A549 (cell line): Measurements from ENCODE around the gene RIMBP2. TPM values are rescaled to one million over a fixed set of nuclear protein-coding genes. Genes with fewer than 3 reads are reported as not detected.

Experiments
- ATAC-seq, 2 experiments: fragments of 200-7000 bp in 1 of 2; fragments of >200 bp in 1 of 2; cut with Nextera tagmentation in 1 of 2; cut with Tn5 transposase in 1 of 2; 3 replicates each; pipeline versions ENCODE4 v1.8.0 to v1.9.1; 2018 to 2020; ENCODE audit warnings: mild to moderate bottlenecking in 1 of 2, moderate library complexity in 1 of 2
- CTCF ChIA-PET: fragments of 300-600 bp; sonication (Branson Sonifier 250); formaldehyde crosslinking; extraction: SDS; loops from one replicate; lab custom pipeline; 2021; ENCODE audit warnings: antibody characterized with exemption, inconsistent platforms; lab: Yijun Ruan, JAX
- POLR2A ChIA-PET: fragments of 350-600 bp; formaldehyde crosslinking; extraction: SDS; loops from one replicate; lab custom pipeline; 2021; ENCODE audit warnings: antibody characterized with exemption, inconsistent platforms; lab: Yijun Ruan, JAX
- DNase-seq, 2 experiments: peaks; one replicate each; pipeline versions ENCODE4 v3.0.0 to v3.0.0-alpha.2; 2011 to 2016; ENCODE audit warnings: low read depth in 1 of 2, low spot score in 1 of 2
- FAIRE-seq: peaks from 2 replicates; lab custom pipeline; 2011; peaks lifted over from hg19 to GRCh38; lab: Jason Lieb, UNC
- H3K27ac ChIP-seq, 2 experiments: fragments of >200 bp; sonication (Bioruptor Twin); formaldehyde crosslinking; 3 replicates each; pipeline ENCODE4 v1.5.1; 2016 to 2017
- H3K4me1 ChIP-seq: fragments of >200 bp; sonication (Bioruptor Twin); formaldehyde crosslinking; 3 replicates; pipeline ENCODE4 v1.6.1; 2016
- H3K4me2 ChIP-seq: fragments of >200 bp; sonication (Bioruptor Twin); formaldehyde crosslinking; 3 replicates; pipeline ENCODE4 v1.6.1; 2016
- H3K4me3 ChIP-seq: fragments of >200 bp; sonication (Bioruptor Twin); formaldehyde crosslinking; 3 replicates; pipeline ENCODE4 v1.5.1; 2016
- H3K9me3 ChIP-seq: fragments of >200 bp; sonication (Bioruptor Twin); formaldehyde crosslinking; 3 replicates; pipeline ENCODE4 v1.6.1; 2016
- BHLHE40 ChIP-seq: IDR thresholded peaks from 2 replicates; pipeline ENCODE4 v1.6.1; 2012; ENCODE audit warnings: low read depth, low read length, inconsistent platforms
- CEBPB ChIP-seq, 2 experiments: fragments of >200 bp in 1 of 2; sonication (Bioruptor Twin) in 1 of 2; formaldehyde crosslinking in 1 of 2; IDR thresholded peaks; 2 replicates each; pipeline ENCODE4 v1.6.1; 2012 to 2016
- CHD2 ChIP-seq: fragments of 150-350 bp; IDR thresholded peaks from 2 replicates; pipeline ENCODE4 v1.6.1; 2014; ENCODE audit warnings: low read length; ENCODE audit not compliant: partially characterized antibody
- ESRRA ChIP-seq: fragments of 150-350 bp; IDR thresholded peaks from 2 replicates; pipeline ENCODE4 v1.6.1; 2014; ENCODE audit warnings: mild to moderate bottlenecking, low read length, borderline replicate concordance
- FOSB ChIP-seq: fragments of 250-450 bp; sonication (Bioruptor Pico); IDR thresholded peaks from 2 replicates; pipeline ENCODE4 v1.5.0; 2020; ENCODE audit warnings: mild to moderate bottlenecking, moderate library complexity
- FOSL2 ChIP-seq, 2 experiments: fragments of 450-650 bp in 1 of 2; fragments of >200 bp in 1 of 2; sonication (Bioruptor Twin) in 1 of 2; formaldehyde crosslinking; IDR thresholded peaks; 2 replicates each; pipeline versions ENCODE4 v1.5.0 to v1.6.1; 2016 to 2020; ENCODE audit warnings: mild to moderate bottlenecking in 1 of 2, moderate library complexity in 1 of 2
- GATA3 ChIP-seq: IDR thresholded peaks from 2 replicates; pipeline ENCODE4 v1.6.1; 2012; ENCODE audit warnings: borderline replicate concordance
- JUNB ChIP-seq: fragments of >200 bp; sonication (Bioruptor Twin); formaldehyde crosslinking; IDR thresholded peaks from 2 replicates; pipeline ENCODE4 v1.6.1; 2016
- MAZ ChIP-seq: fragments of 150-350 bp; IDR thresholded peaks from 2 replicates; pipeline ENCODE4 v1.6.1; 2014; ENCODE audit warnings: antibody characterized with exemption, low read depth, low read length, borderline replicate concordance
- NPAS2 ChIP-seq: fragments of 250-450 bp; sonication (Bioruptor Pico); IDR thresholded peaks from 2 replicates; pipeline ENCODE4 v1.8.0; 2022; ENCODE audit warnings: mild to moderate bottlenecking, moderate library complexity, borderline replicate concordance
- NR3C1 ChIP-seq: fragments of >200 bp; sonication (Bioruptor Twin); formaldehyde crosslinking; IDR thresholded peaks from 3 replicates; pipeline ENCODE4 v1.6.1; 2017
- POLR2A ChIP-seq: IDR thresholded peaks from 2 replicates; pipeline ENCODE4 v1.6.1; 2012; ENCODE audit warnings: mild to moderate bottlenecking, low read length
- RARB ChIP-seq: fragments of 250-450 bp; sonication (Bioruptor Pico); IDR thresholded peaks from 2 replicates; pipeline ENCODE4 v1.8.0; 2021; ENCODE audit warnings: mild to moderate bottlenecking, moderate library complexity
- RNF2 ChIP-seq: fragments of 200-600 bp; sonication (generic); IDR thresholded peaks from 2 replicates; pipeline ENCODE4 v1.6.1; 2016; ENCODE audit warnings: low read depth, mild to moderate bottlenecking, antibody characterized with exemption, moderate library complexity, borderline replicate concordance
- SREBF2 ChIP-seq: fragments of 450-650 bp; IDR thresholded peaks from 2 replicates; pipeline ENCODE4 v1.6.1; 2014; ENCODE audit warnings: mild to moderate bottlenecking, moderate library complexity
- TFCP2L1 ChIP-seq: fragments of 250-450 bp; sonication (Bioruptor Pico); IDR thresholded peaks from 2 replicates; pipeline ENCODE4 v1.5.0; 2021; ENCODE audit warnings: mild to moderate bottlenecking
- TP53 ChIP-seq: fragments of 250-450 bp; sonication (Bioruptor Pico); IDR thresholded peaks from 2 replicates; pipeline ENCODE4 v1.5.0; 2021; ENCODE audit warnings: mild to moderate bottlenecking, moderate library complexity
- ZNF302 ChIP-seq: fragments of 250-450 bp; sonication (Bioruptor Pico); IDR thresholded peaks from 2 replicates; pipeline ENCODE4 v1.9.0; 2021; ENCODE audit warnings: inconsistent platforms, mild to moderate bottlenecking, moderate library complexity
- ZSCAN20 ChIP-seq: fragments of 250-450 bp; sonication (Bioruptor Pico); IDR thresholded peaks from 2 replicates; pipeline ENCODE4 v1.8.0; 2022; ENCODE audit warnings: mild to moderate bottlenecking, moderate library complexity
- WGBS: methylation state at CpG from one replicate; pipeline ENCODE4 v1.1.6; 2017; ENCODE audit errors: missing lambda C conversion rate; 5-methylcytosine and 5-hydroxymethylcytosine counted together
- polyA plus RNA-seq, 4 experiments: library from polyadenylated mRNA; depleted of rRNA in 3 of 4; stranded (reverse); fragments of >200 nt; fragmentation: RNase III in 1 of 4; extraction: RNeasy Plus Mini Kit Qiagen cat#74134 plus additional on column Dnase treatment in 1 of 4; gene quantifications; 2 replicates in 3 of 4; 3 replicates in 1 of 4; pipeline ENCODE4 v1.2.3, GENCODE V29; 2011 to 2017
- TF ChIP-seq, protein P1 (sequence below): fragments of 200-600 bp; sonication (generic); IDR thresholded peaks from 2 replicates; pipeline ENCODE4 v1.6.1; 2016; ENCODE audit warnings: antibody characterized with exemption, mild to moderate bottlenecking, moderate library complexity
- TF ChIP-seq, protein P2 (sequence below): fragments of 150-350 bp; IDR thresholded peaks from 2 replicates; pipeline ENCODE4 v1.6.1; 2014; ENCODE audit warnings: low read depth, mild to moderate bottlenecking, low read length
- TF ChIP-seq, protein P3 (sequence below): fragments of 250-450 bp; sonication (Bioruptor Pico); IDR thresholded peaks from 2 replicates; pipeline ENCODE4 v1.5.0; 2020; ENCODE audit warnings: low read depth, mild to moderate bottlenecking, moderate library complexity

Gene RIMBP2
- polyA plus RNA-seq, 2 of the 4 experiments (the other 2 are of a cell fraction) = not detected

DNA sequence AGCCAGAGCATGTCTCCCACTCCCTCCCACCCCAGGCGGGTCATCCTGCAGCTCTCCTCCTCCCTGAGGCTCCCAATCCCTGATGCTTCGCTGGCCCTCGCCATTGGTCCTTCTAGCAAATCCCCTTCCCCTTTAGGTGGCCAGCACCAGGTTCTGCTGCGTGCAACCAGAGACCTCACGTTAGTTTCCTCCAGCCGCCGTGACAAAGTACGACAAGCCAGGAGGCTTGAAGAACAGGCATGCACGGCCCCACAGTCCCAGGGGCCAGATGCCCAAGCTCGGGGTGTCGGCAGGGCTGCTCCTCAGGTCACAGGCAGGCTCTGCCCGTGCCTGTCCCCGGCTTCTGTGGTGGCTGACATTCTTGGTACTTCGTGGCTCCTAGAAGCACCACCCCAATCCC, 95.8 kb downstream of the RIMBP2 start:
- FAIRE-seq = no peak
- WGBS = 19% methylated on average over 13 of the region's 14 CpGs
- Histone ChIP-seq H3K4me3 (no peak overlapping the region), H3K4me1 (no peaks in the 10 kb centered on the region), H3K27ac (no peak overlapping the region), H3K9me3 (no peaks in the 10 kb centered on the region), H3K4me2 (no peak overlapping the region)
- ATAC-seq = no peak
- no peak for TF ChIP-seq CHD2
- CTCF ChIA-PET = no interaction called here
- POLR2A ChIA-PET = no interaction called here
- no peak for DNase-seq

DNA sequence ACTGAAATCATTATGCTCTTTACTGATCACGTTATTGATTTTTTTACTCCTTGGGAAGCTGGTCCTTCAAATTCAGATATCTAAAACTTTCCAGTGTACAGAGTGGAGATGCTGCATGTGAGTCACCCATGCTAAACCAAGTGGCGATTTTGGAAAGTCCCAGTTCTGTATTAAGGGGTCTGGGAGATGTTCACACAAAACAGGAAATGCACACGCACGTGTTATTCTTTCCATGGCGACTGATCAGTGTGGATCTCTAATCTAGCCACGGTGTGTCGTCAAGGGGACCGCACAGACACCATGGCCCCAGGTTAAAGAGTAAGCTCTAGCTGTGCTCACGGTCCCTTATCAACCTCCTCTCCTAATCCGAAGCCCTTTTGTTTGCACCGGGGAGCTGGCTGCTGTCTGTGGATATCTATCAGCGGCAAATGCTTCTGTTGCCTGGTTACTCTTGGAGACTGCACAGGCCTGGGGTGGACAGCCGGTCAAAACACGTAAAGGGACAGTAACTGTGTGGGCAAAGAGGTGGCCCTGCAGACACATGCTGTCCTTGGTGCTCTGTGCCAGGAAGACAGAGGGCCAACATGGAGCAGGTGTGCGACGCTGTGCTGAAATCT, 96.6 kb downstream of the RIMBP2 start:
- ChIA-PET POLR2A (no interaction called here), CTCF (interaction anchor here (0.7 to 1.1 kb wide), 2 partner anchors 31 to 49 kb away, joined by 3 read pairs; no protein-coding TSS in a partner anchor)
- DNase-seq (no peak), ATAC-seq (no peak; a peak in 1 of 6 replicates), FAIRE-seq (no peak)
- TF ChIP-seq TP53 (CRISPR knock-in tag) = no peak
- TF ChIP-seq ZNF302 (CRISPR knock-in tag) = no peak
- no peak for TF ChIP-seq FOSL2 (IDR thresholded peaks at IDR 0.05)
- no peak for TF ChIP-seq FOSL2 (CRISPR knock-in tag; IDR thresholded peaks at IDR 0.05)
- no peak for TF ChIP-seq CHD2
- no peak for TF ChIP-seq NPAS2 (CRISPR knock-in tag)
- no peak overlapping the region for H3K27ac ChIP-seq
- no peaks in the 10 kb centered on the region for H3K9me3 ChIP-seq
- no peaks in the 10 kb centered on the region for H3K4me1 ChIP-seq
- WGBS = 47% methylated on average over 16 of the region's 16 CpGs
- no peak overlapping the region for H3K4me3 ChIP-seq
- H3K4me2 ChIP-seq = no peak overlapping the region

DNA sequence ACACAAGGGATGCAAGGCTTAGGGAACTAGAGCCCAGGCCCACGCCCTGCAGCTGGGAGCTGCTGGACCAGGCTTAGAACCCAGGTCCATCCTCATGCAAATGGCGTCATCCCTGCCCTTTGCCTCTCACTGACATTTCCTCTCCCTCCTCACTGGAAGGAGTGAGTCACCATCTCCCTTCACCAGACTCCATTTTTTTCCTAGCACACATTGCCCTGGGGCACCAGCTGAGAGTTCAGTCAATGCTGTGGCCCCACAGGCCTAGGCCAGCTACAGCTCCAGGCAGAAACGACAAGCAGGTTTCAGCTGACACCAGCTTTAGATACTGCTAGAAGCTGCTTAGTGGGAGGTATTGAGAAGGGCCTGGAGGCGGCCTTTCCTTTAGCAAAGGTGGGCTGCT, 98.9 kb downstream of the RIMBP2 start:
- no peak overlapping the region for H3K27ac ChIP-seq
- no peak for TF ChIP-seq FOSL2 (IDR thresholded peaks at IDR 0.05)
- TF ChIP-seq FOSL2 (CRISPR knock-in tag; IDR thresholded peaks at IDR 0.05) = 0 out of 2 replicates have a peak, but pooled peaks have one; percentile 6
- TF ChIP-seq JUNB = no peak
- no peak for FAIRE-seq
- ATAC-seq = no peak
- H3K9me3 ChIP-seq = no peaks in the 10 kb centered on the region
- H3K4me2 ChIP-seq = no peak overlapping the region
- H3K4me3 ChIP-seq = no peak overlapping the region
- no peaks in the 10 kb centered on the region for H3K4me1 ChIP-seq
- POLR2A ChIA-PET = no interaction called here
- no peak for DNase-seq
- CTCF ChIA-PET = interaction anchor here (1.3 kb wide), 1 partner anchor 8 kb away, joined by 3 read pairs; no protein-coding TSS in a partner anchor
- 41% methylated on average over 4 of the region's 4 CpGs for WGBS

DNA sequence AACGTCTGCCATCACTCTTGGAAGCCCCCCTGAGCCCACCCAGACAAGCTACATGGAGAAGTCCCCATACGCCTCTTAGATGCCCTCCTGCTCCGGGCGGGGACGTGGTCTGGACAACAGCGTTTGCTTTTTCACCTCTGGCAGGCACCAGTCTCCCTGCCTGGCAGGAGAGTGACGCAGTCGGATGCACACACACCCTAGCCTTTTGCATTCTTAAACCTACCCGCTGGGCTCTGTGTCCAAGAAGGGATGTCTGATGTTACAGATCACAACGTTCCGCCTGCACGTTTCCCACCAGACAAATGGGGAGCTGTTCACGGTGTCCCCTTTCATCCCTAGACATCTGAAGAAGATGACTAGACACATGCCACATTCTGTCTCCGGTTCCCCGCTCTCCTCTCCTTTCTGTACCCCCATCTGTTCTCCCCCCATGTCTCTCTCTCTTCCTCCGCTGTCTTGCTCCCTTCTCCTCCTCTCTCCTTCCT, 100.2 kb downstream of the RIMBP2 start:
- Histone ChIP-seq H3K4me3 (no peak overlapping the region), H3K9me3 (no peaks in the 10 kb centered on the region), H3K27ac (no peak overlapping the region), H3K4me1 (no peaks in the 10 kb centered on the region), H3K4me2 (no peak overlapping the region)
- CTCF ChIA-PET = interaction anchor here (0.9 to 1.3 kb wide), 2 partner anchors 9 to 132 kb away, joined by 3 read pairs; no protein-coding TSS in a partner anchor
- POLR2A ChIA-PET = no interaction called here
- no peak for TF ChIP-seq GATA3
- no peak for TF ChIP-seq TFCP2L1
- TF ChIP-seq RNF2 = no peak
- no peak for TF ChIP-seq TP53 (CRISPR knock-in tag)
- TF ChIP-seq RARB (CRISPR knock-in tag) = no peak
- TF ChIP-seq ESRRA = no peak
- TF ChIP-seq CEBPB (IDR thresholded peaks at IDR 0.05) = no peak
- no peak for TF ChIP-seq POLR2A
- no peak for TF ChIP-seq BHLHE40
- no peak for TF ChIP-seq MAZ
- no peak for TF ChIP-seq ZSCAN20
- DNase-seq (no peak), FAIRE-seq (no peak), ATAC-seq (no peak)
- WGBS = 40% methylated on average over 16 of the region's 16 CpGs

DNA sequence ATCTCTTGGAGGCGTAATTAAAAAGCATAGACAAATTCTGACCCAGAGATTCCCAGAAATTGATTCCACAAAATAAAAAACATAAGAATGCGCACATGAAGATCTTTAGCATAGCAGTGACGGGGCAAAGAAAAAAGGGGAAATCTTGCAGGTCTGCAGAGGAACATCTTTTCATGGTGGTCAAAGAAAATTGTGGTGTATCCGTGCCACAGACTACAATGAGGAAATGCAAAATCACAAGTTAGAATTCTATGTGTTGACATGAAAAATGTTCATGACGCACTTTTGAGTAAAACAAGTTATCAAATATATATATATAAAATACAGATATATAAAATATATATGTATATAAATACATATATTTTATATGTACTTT, 101.6 kb downstream of the RIMBP2 start:
- Histone ChIP-seq H3K27ac (no peak overlapping the region), H3K9me3 (no peaks in the 10 kb centered on the region), H3K4me1 (no peaks in the 10 kb centered on the region), H3K4me3 (no peak overlapping the region), H3K4me2 (no peak overlapping the region)
- ChIA-PET POLR2A (no interaction called here), CTCF (no interaction called here)
- DNase-seq (no peak), FAIRE-seq (no peak), ATAC-seq (no peak)
- WGBS = 75% methylated on average over 5 of the region's 5 CpGs
- TF ChIP-seq, protein P1, sequence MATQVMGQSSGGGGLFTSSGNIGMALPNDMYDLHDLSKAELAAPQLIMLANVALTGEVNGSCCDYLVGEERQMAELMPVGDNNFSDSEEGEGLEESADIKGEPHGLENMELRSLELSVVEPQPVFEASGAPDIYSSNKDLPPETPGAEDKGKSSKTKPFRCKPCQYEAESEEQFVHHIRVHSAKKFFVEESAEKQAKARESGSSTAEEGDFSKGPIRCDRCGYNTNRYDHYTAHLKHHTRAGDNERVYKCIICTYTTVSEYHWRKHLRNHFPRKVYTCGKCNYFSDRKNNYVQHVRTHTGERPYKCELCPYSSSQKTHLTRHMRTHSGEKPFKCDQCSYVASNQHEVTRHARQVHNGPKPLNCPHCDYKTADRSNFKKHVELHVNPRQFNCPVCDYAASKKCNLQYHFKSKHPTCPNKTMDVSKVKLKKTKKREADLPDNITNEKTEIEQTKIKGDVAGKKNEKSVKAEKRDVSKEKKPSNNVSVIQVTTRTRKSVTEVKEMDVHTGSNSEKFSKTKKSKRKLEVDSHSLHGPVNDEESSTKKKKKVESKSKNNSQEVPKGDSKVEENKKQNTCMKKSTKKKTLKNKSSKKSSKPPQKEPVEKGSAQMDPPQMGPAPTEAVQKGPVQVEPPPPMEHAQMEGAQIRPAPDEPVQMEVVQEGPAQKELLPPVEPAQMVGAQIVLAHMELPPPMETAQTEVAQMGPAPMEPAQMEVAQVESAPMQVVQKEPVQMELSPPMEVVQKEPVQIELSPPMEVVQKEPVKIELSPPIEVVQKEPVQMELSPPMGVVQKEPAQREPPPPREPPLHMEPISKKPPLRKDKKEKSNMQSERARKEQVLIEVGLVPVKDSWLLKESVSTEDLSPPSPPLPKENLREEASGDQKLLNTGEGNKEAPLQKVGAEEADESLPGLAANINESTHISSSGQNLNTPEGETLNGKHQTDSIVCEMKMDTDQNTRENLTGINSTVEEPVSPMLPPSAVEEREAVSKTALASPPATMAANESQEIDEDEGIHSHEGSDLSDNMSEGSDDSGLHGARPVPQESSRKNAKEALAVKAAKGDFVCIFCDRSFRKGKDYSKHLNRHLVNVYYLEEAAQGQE = no peak
- TF ChIP-seq RARB (CRISPR knock-in tag) (no peak), SREBF2 (no peak), NR3C1 (no peak), FOSB (CRISPR knock-in tag) (no peak)
- TF ChIP-seq, protein P2, sequence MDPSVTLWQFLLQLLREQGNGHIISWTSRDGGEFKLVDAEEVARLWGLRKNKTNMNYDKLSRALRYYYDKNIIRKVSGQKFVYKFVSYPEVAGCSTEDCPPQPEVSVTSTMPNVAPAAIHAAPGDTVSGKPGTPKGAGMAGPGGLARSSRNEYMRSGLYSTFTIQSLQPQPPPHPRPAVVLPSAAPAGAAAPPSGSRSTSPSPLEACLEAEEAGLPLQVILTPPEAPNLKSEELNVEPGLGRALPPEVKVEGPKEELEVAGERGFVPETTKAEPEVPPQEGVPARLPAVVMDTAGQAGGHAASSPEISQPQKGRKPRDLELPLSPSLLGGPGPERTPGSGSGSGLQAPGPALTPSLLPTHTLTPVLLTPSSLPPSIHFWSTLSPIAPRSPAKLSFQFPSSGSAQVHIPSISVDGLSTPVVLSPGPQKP = no peak
- TF ChIP-seq, protein P3, sequence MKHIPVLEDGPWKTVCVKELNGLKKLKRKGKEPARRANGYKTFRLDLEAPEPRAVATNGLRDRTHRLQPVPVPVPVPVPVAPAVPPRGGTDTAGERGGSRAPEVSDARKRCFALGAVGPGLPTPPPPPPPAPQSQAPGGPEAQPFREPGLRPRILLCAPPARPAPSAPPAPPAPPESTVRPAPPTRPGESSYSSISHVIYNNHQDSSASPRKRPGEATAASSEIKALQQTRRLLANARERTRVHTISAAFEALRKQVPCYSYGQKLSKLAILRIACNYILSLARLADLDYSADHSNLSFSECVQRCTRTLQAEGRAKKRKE (CRISPR knock-in tag) = no peak
